ENCODE measurements around the gene OR52N1.

DNA sequence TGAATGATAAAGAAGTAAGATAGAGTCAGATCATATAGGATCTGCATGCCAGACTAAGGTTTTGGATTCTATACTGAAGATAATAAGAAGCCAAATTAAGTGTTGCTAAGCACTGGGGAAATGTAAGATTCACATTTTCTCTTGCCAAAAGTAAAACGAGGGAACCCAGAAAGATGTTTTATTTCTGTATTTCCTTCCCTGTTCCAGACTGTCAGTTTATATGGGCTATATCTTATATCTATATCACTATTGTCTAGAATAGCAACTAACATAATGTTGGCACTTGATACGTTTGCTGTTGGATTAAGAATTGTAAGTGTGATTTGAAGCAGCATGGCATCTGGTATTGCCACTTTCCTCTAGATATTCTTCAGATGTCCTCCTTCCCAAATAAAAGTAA lies 42.4 kb upstream of the OR52N1 start:
- TF ChIP-seq, protein P1, sequence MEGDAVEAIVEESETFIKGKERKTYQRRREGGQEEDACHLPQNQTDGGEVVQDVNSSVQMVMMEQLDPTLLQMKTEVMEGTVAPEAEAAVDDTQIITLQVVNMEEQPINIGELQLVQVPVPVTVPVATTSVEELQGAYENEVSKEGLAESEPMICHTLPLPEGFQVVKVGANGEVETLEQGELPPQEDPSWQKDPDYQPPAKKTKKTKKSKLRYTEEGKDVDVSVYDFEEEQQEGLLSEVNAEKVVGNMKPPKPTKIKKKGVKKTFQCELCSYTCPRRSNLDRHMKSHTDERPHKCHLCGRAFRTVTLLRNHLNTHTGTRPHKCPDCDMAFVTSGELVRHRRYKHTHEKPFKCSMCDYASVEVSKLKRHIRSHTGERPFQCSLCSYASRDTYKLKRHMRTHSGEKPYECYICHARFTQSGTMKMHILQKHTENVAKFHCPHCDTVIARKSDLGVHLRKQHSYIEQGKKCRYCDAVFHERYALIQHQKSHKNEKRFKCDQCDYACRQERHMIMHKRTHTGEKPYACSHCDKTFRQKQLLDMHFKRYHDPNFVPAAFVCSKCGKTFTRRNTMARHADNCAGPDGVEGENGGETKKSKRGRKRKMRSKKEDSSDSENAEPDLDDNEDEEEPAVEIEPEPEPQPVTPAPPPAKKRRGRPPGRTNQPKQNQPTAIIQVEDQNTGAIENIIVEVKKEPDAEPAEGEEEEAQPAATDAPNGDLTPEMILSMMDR (IDR thresholded peaks at IDR 0.05) = no peak
- no peak for TF ChIP-seq POLR2A (IDR thresholded peaks at IDR 0.05; ENCODE audit: low read depth)
